ENCODE measurements around the gene LRFN4. TPM values are rescaled to one million over a fixed set of nuclear protein-coding genes. Genes with fewer than 3 reads are reported as not detected.

The LRFN4 gene
- total RNA-seq, 1 donor from 2014 or later: 51.9 TPM

DNA sequence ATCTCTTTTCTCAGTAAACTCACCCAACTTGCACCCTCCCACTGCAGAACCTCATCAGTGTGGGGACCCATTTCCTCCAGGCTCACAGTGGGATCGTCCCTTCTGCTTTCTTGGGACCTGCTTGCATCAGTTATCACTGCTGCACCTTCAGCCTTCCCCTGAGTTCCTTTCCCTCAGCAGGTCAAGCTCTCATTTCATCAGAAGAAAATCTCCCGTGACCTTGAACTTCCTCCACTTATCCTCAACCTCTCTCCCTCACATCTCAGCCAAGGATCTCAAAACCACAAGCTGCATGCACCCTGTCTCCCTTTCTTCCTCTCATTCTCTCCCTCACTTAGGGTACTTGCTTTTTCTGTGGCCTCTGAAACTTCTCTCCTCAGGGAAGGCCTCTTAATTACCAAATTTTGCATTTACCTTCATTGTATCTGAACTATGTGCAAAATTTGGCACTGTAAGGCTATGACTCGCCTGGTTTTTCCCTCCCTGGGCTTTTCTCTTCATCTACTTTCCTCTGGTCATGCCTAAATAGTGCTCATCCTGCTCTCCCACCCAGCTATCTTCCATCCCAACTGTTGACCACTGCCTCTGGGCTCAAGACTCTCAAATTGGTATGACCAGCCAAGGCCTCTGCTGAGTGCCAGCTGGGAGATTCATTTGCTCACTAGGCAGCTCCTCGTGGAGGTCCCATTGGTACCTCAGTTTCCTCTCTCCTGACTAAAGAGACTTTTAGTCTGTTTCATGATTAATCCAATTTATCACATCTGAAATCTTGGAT, 16.4 kb upstream of the LRFN4 start:
- Mint-ChIP-seq H3K27me3 (no peaks in the 10 kb centered on the region), H3K4me3 (peak overlapping the region; percentile 17), H3K36me3 (ENCODE audit: low read depth) (peaks cover 31% of the 10 kb centered on the region), H3K27ac (peak overlapping the region; percentile 64), H3K9me3 (no peaks in the 10 kb centered on the region), H3K4me1 (peaks cover 41% of the 10 kb centered on the region)
- intact Hi-C loops (cut with micrococcal nuclease): no loop called here
- DNase-seq: no peak

DNA sequence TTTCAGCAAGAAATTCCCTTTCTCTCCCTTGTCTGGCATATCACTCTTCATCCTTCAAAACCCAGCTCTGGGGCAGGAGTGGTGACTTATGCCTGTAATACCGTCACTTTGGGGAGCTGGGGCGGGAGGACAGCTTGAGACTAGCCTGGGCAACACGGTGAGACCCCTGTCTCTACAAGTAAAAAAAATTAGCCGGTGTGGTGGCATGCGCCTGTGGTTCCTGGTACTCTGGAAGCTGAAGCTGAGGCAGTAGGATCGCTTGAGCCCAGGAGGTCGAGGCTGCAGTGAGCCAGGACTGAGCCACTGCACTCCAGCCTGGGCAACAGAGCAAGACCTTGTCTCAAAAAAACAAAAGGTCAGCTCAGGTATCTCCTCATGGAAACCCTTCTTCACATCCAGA, 15.0 kb upstream of the LRFN4 start:
- intact Hi-C loops (cut with micrococcal nuclease): loop anchor here (2.0 kb wide), 1 partner anchor 97 kb away; a partner anchor contains a TSS
- Mint-ChIP-seq H3K4me3 (peak overlapping the region; percentile 91), H3K27ac (peak overlapping the region; percentile 85), H3K9me3 (no peaks in the 10 kb centered on the region), H3K27me3 (no peaks in the 10 kb centered on the region), H3K36me3 (ENCODE audit: low read depth) (peaks cover 36% of the 10 kb centered on the region), H3K4me1 (peaks cover 43% of the 10 kb centered on the region)
- DNase-seq: peak; percentile 63

DNA sequence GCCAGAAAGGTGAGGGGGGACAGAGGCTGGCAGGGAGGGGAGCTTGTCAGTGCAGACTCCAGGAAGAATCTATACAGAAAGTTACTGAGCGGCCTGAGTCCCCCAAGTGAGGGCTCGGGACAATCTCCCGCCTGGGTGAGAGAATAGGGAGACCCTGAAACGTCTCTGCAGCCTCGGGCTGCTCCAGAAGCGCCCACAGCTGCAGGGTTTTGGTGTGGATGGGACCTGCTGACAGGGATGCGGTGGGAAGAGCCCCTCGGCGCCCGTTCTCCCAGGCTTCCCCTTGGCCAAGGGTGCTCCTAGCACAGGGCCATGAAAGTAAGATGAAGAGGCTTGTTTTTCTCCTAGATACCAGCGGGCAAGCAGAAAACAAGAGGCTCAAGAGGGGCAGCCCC, 14.4 kb upstream of the LRFN4 start:
- H3K4me1 Mint-ChIP-seq: peaks cover 43% of the 10 kb centered on the region
- no peaks in the 10 kb centered on the region for H3K27me3 Mint-ChIP-seq
- no peaks in the 10 kb centered on the region for H3K9me3 Mint-ChIP-seq
- no peak for DNase-seq
- H3K4me3 Mint-ChIP-seq: peak overlapping the region; percentile 91
- H3K36me3 Mint-ChIP-seq (ENCODE audit: low read depth): peaks cover 36% of the 10 kb centered on the region
- intact Hi-C loops (cut with micrococcal nuclease): loop anchor here (2.0 kb wide), 1 partner anchor 98 kb away; a partner anchor contains a TSS
- H3K27ac Mint-ChIP-seq: peak overlapping the region; percentile 85

DNA sequence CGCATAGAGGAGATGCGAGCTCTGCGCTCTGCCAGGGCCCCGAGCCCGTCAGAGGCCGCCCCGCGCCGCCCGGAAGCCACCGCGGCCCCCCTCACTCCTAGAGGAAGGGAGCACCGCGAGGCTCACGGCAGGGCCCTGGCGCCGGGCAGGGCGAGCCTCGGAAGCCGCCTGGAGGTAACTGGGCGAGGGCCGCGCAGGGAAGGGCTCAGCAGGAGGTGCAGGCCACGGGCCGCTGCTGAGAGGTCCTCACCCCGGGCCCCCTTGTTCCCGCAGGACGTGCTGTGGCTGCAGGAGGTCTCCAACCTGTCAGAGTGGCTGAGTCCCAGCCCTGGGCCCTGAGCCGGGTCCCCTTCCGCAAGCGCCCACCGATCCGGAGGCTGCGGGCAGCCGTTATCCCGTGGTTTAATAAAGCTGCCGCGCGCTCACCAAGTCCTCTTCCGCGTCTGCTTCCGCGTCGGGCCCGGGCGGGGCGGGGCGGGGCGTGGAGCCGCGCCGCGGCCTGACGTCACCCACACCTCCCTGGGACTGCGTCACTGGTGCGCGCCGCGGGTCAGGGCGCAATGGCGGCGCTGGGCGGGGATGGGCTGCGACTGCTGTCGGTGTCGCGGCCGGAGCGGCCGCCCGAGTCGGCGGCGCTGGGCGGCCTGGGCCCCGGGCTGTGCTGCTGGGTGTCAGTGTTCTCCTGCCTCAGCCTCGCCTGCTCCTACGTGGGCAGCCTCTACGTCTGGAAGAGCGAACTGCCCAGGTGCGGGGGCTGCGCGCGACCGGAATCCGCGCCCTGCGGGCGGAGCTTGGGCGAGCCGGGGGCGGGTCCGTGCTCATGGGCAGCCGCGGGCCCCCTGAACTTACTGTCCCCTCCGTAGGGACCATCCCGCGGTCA, 13.7 kb upstream of the LRFN4 start, which contains the start of gene RCE1:
Gene RCE1, plus strand, starts transcription at position 546 of the 880 bp plus-strand sequence. Its CDS starts 15 bp downstream, at position 561.
- Mint-ChIP-seq H3K4me3 (peak within 1 kb of the TSS; percentile 91), H3K9me3 (no peaks in the 10 kb centered on the region), H3K36me3 (ENCODE audit: low read depth) (peaks cover 34% of the 10 kb centered on the region), H3K27ac (peak within 1 kb of the TSS; percentile 96), H3K4me1 (peaks cover 42% of the 10 kb centered on the region), H3K27me3 (no peaks in the 10 kb centered on the region)
- DNase-seq: peak; percentile 98
- intact Hi-C loops (cut with micrococcal nuclease): loop anchor here (1.0 to 2.0 kb wide), 2 partner anchors 13 to 98 kb away; a partner anchor contains a TSS

DNA sequence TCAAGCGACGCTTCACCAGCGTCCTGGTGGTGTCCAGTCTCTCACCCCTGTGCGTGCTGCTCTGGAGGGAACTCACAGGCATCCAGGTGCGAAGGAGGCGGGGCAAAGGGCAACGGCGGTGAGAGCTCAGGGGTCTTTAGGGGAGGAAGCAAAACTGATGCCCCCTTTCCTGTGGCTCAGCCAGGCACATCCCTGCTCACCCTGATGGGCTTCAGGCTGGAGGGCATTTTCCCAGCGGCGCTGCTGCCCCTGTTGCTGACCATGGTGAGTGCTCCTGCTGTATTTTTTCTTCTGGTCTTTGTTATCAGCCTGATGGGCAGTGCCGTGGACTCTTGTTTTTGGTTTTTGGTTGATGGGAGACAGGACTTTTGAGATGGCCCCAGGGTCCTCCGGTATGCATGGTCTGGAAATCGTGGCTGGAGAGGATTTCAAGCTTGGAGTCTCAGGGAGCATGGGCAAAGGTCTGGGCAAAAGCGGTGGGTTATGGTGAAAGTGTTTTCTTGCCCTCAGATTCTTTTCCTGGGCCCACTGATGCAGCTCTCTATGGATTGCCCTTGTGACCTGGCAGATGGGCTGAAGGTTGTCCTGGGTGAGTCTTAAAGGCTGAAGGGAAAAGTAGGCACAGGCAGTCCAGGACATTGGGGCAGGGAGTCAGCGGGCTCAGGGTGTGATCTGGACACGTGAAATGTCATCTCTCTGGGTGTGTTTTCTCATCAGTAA, 12.9 kb upstream of the LRFN4 start:
- Mint-ChIP-seq H3K4me1 (peaks cover 42% of the 10 kb centered on the region), H3K27me3 (no peaks in the 10 kb centered on the region), H3K4me3 (peak overlapping the region; percentile 91), H3K36me3 (ENCODE audit: low read depth) (peaks cover 33% of the 10 kb centered on the region), H3K27ac (peak overlapping the region; percentile 96), H3K9me3 (no peaks in the 10 kb centered on the region)
- peak; percentile 60 for DNase-seq
- intact Hi-C loops (cut with micrococcal nuclease): loop anchor here (1.0 to 2.0 kb wide), 2 partner anchors 12 to 99 kb away; a partner anchor contains a TSS

DNA sequence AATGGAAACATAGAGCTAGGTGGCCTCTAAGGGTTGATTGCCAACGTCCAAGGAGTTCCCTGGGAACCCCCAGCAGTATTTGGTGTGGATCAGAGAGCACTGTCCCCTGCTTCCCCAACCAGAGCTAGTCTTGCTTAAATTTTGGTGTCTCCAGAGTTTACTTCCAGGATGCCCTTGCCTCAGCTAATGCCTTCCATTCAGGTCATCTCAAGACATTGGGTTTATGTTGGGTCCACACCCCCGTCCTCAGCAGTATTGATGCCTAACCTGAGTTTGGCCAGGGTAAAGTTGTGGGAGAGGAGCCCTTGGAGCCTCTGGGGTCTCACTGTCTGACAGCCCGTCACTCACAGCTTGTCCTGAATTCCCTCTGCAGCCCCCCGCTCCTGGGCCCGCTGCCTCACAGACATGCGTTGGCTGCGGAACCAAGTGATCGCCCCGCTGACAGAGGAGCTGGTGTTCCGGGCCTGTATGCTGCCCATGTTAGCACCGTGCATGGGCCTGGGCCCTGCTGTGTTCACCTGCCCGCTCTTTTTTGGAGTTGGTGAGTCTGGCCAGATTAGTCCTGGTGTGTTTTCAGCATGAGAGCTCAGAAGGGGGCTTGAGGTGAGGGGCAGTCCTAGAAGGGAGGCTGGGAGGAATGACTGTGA, 12.2 kb upstream of the LRFN4 start:
- peaks cover 39% of the 10 kb centered on the region for H3K4me1 Mint-ChIP-seq
- peak overlapping the region; percentile 96 for H3K27ac Mint-ChIP-seq
- intact Hi-C loops (cut with micrococcal nuclease): no loop called here
- DNase-seq: peak; percentile 61
- H3K27me3 Mint-ChIP-seq: no peaks in the 10 kb centered on the region
- H3K36me3 Mint-ChIP-seq (ENCODE audit: low read depth): peaks cover 29% of the 10 kb centered on the region
- H3K9me3 Mint-ChIP-seq: no peaks in the 10 kb centered on the region
- H3K4me3 Mint-ChIP-seq: peak overlapping the region; percentile 91

DNA sequence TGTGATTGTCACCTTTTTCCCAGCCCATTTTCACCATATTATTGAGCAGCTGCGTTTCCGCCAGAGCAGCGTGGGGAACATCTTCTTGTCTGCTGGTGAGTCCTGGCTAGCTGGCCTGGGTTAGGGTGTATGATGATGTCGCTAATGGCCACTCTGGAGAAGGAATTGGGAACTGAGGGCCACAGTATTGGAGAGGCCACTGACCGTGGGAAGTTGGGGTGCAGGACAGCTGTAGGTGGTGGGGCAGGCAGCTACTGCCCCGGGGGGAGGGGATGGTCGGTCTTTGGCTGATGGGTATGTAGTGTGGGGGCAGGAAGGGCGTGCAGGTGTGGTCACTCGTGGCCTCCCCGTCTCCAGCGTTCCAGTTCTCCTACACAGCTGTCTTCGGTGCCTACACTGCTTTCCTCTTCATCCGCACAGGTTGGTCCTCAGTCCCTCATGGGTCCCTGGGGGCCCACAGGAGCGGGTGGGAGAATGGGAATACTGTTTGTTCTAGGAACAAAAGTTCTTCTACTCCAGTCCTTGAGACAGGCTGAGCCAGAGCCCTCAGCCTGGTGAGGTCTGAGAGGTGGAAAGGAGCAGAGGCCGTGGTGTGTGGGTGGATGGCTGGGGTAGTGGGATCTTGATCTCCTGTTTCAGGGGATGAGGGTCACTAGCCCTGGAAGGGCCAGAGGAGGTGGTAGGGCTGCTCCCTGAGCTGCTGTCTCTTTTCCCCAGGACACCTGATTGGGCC, 11.6 kb upstream of the LRFN4 start:
- DNase-seq: peak; percentile 55
- Mint-ChIP-seq H3K27ac (peak overlapping the region; percentile 96), H3K27me3 (no peaks in the 10 kb centered on the region), H3K4me1 (peaks cover 32% of the 10 kb centered on the region), H3K4me3 (peak overlapping the region; percentile 91), H3K9me3 (no peaks in the 10 kb centered on the region), H3K36me3 (ENCODE audit: low read depth) (peaks cover 26% of the 10 kb centered on the region)
- intact Hi-C loops (cut with micrococcal nuclease): no loop called here

DNA sequence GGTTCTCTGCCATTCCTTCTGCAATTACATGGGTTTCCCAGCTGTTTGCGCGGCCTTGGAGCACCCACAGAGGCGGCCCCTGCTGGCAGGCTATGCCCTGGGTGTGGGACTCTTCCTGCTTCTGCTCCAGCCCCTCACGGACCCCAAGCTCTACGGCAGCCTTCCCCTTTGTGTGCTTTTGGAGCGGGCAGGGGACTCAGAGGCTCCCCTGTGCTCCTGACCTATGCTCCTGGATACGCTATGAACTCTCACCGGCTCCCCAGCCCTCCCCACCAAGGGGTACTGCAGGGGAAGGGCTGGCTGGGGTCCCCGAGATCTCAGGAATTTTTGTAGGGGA, 11.0 kb upstream of the LRFN4 start:
- H3K27ac Mint-ChIP-seq: no peak overlapping the region
- peaks cover 22% of the 10 kb centered on the region for H3K36me3 Mint-ChIP-seq (ENCODE audit: low read depth)
- H3K4me1 Mint-ChIP-seq: peaks cover 29% of the 10 kb centered on the region
- no peaks in the 10 kb centered on the region for H3K27me3 Mint-ChIP-seq
- H3K4me3 Mint-ChIP-seq: no peak overlapping the region
- H3K9me3 Mint-ChIP-seq: no peaks in the 10 kb centered on the region
- peak; percentile 56 for DNase-seq
- intact Hi-C loops (cut with micrococcal nuclease): no loop called here

DNA sequence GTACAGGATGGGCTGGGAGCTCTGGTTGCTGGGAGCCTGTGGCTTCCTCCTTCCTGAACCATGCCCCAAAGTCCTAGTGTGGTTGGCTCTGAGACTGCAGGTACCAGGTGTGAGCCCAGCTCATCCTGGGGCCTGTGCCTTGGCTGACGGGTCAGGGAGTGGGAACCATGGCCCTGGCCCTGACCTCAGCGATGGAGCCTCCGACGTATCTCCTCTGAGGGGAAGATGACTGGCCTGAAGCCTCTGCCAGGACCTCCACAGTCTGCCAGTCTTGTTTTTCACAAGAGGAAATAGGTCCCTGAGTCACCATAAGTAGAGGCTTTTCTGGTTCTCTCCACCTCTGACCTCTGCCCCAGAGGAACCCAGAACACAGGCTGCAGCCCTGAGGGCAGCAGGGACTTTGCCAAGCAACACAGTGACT, 10.2 kb upstream of the LRFN4 start:
- no peak for DNase-seq
- intact Hi-C loops (cut with micrococcal nuclease): no loop called here
- peaks cover 24% of the 10 kb centered on the region for H3K4me1 Mint-ChIP-seq
- no peaks in the 10 kb centered on the region for H3K27me3 Mint-ChIP-seq
- H3K27ac Mint-ChIP-seq: no peak overlapping the region
- H3K36me3 Mint-ChIP-seq (ENCODE audit: low read depth): peaks cover 19% of the 10 kb centered on the region
- no peaks in the 10 kb centered on the region for H3K9me3 Mint-ChIP-seq
- no peak overlapping the region for H3K4me3 Mint-ChIP-seq

DNA sequence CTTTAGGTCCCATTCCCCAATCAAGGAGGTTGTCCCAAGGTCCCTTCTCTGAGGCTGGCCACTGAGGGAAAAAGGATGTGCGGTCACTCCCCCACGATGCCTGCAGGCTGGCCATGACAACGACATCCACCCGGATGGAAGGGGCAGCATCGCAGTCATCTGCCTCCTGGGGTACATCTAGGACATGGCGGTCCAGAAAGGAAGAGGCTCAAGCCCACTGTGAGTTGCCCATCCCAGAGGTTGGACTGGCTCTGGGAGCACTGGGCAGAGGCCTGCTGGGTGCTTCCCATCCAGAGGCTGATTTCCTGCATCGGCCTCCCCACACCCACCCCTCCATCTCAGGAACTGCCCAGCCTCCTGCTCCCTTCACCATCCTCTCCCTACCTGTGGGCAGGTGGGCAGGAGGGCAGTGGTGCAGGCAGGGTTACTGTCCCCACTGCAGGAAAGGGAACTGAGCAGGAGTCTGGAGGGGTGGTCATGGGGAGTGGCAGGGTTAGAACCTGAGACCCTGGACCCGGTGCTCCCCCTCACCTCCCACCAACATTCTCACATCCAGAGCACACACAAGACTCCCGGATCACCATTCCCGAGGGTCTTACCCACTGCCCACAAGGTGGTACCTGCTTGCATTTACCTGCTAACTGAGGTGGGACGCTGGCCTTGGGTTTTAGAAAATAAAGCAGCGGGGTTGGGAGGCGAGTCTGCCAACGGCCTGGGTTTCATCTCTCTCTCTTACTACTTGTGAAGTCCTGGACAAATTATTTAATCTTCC, 9.2 kb upstream of the LRFN4 start:
- intact Hi-C loops (cut with micrococcal nuclease): no loop called here
- Mint-ChIP-seq H3K4me3 (no peak overlapping the region), H3K27ac (no peak overlapping the region), H3K4me1 (peaks cover 20% of the 10 kb centered on the region), H3K27me3 (no peaks in the 10 kb centered on the region), H3K9me3 (no peaks in the 10 kb centered on the region), H3K36me3 (ENCODE audit: low read depth) (peaks cover 14% of the 10 kb centered on the region)
- no peak for DNase-seq

DNA sequence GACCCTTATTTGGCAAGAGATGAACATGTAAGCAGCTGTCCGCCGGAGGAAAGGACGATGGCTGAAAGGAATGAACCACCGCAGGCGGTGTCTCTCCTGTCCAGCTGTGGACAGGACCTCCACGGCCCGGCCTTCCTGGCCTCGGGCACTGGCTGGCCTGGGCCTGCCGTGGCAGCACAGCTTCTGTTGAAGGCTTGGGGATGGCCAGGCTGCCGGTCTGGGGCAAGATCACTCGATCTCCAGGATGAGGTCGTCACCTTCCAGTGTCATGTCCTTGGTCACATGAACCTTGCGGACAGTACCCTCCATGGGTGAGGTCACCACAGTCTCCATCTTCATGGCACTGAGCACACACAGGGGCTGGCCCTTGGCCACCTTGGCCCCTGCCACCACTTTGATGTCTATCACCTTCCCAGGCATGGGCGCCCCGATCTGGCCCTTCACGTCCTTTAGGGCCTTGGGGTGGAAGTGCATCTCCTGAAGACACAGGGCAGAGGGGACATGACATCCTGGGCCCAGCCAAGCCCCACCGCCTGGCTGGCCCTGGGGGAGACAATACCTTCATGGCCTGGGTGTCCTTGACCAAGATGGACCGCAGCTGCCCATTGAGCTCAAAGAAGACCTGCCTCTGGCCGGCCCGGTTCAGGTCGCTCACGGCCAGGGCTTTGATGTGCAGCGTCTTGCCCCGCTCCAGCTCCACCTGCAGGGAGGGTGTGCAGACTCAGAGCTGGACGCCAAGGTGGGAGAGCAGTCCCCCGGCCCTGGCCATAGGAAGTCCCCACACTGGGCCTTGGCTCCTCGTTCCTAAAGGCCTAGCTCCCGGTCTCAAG, 8.0 kb upstream of the LRFN4 start:
- Mint-ChIP-seq H3K4me3 (no peak overlapping the region), H3K9me3 (no peaks in the 10 kb centered on the region), H3K27me3 (no peaks in the 10 kb centered on the region), H3K27ac (no peak overlapping the region), H3K4me1 (peaks cover 20% of the 10 kb centered on the region), H3K36me3 (ENCODE audit: low read depth) (peaks cover 13% of the 10 kb centered on the region)
- intact Hi-C loops (cut with micrococcal nuclease): no loop called here
- no peak for DNase-seq
